ENCODE measurements around the gene CASP10.

CASP10 gene

GRCh38 chr2:201267278-201268030, 84.5 kb downstream of the CASP10 start:
- Histone ChIP-seq H3K4me3 (ENCODE audit: low read depth, low read length) (no peak overlapping the region), H3K27me3 (ENCODE audit: control insufficient read depth, insufficient read depth, low read length) (no peaks in the 10 kb centered on the region), H2AFZ (no peak overlapping the region), H3K4me1 (no peaks in the 10 kb centered on the region), H3K9ac (no peak overlapping the region), H3K79me2 (no peaks in the 10 kb centered on the region), H3K36me3 (ENCODE audit: control insufficient read depth, insufficient read depth, low read length) (no peaks in the 10 kb centered on the region), H3K27ac (no peak overlapping the region), H3K4me2 (ENCODE audit: low read length) (no peak overlapping the region), H3K9me3 (ENCODE audit: control insufficient read depth, low read length) (no peaks in the 10 kb centered on the region)
- TF ChIP-seq, protein P1, sequence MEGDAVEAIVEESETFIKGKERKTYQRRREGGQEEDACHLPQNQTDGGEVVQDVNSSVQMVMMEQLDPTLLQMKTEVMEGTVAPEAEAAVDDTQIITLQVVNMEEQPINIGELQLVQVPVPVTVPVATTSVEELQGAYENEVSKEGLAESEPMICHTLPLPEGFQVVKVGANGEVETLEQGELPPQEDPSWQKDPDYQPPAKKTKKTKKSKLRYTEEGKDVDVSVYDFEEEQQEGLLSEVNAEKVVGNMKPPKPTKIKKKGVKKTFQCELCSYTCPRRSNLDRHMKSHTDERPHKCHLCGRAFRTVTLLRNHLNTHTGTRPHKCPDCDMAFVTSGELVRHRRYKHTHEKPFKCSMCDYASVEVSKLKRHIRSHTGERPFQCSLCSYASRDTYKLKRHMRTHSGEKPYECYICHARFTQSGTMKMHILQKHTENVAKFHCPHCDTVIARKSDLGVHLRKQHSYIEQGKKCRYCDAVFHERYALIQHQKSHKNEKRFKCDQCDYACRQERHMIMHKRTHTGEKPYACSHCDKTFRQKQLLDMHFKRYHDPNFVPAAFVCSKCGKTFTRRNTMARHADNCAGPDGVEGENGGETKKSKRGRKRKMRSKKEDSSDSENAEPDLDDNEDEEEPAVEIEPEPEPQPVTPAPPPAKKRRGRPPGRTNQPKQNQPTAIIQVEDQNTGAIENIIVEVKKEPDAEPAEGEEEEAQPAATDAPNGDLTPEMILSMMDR (IDR thresholded peaks at IDR 0.05), result no peak

GRCh38 chr2:201269764-201270163, 86.8 kb downstream of the CASP10 start:
- no peaks in the 10 kb centered on the region for H3K36me3 ChIP-seq (ENCODE audit: control insufficient read depth, insufficient read depth, low read length)
- H3K4me1 ChIP-seq, result no peaks in the 10 kb centered on the region
- no peaks in the 10 kb centered on the region for H3K27me3 ChIP-seq (ENCODE audit: control insufficient read depth, insufficient read depth, low read length)

DNA sequence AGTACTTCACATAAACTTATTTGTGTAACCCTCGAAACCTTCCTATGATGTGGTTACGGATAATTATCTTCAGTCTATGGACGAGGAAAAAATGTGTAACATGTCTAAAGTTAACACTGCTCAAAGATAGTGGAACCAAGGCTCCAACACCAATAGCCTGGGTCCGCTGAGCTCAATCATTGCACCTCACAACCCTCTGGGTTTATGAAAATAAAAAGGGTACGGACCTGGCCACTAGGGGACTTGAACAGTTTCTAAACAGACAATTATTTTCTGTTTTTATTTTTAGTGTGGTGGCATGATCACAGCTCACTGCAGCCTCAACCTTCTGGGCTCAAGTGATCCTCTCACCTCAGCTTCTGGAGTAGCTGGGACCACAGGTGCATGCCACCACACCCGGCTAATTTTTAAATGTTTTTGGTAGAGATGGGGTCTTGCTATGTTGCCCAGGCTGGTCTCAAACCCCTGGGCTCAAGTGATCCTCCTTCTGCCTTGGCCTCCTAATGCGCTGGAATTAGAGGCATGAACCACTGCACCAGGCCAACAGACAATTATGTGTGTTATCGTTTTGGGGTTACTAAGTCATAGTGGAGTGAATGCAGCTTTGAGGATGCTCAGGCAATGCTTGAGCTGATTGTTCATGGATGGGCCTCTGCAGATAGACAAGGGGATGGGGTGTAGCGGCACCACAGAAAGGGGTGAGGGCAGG, 87.5 kb downstream of the CASP10 start:
- Histone ChIP-seq H3K4me3 (ENCODE audit: low read depth, low read length) (no peak overlapping the region), H3K27ac (no peak overlapping the region), H3K79me2 (no peaks in the 10 kb centered on the region), H3K4me1 (no peaks in the 10 kb centered on the region), H3K27me3 (ENCODE audit: control insufficient read depth, insufficient read depth, low read length) (no peaks in the 10 kb centered on the region), H3K9ac (no peak overlapping the region), H3K4me2 (ENCODE audit: low read length) (no peak overlapping the region), H2AFZ (no peak overlapping the region), H3K9me3 (ENCODE audit: control insufficient read depth, low read length) (no peaks in the 10 kb centered on the region), H3K36me3 (ENCODE audit: control insufficient read depth, insufficient read depth, low read length) (no peaks in the 10 kb centered on the region)
- TF ChIP-seq, protein P1 (IDR thresholded peaks at IDR 0.05), result no peak

More at GRCh38 chr2:201269764-201270163, 86.8 kb downstream of the CASP10 start:
- Histone ChIP-seq H3K9me3 (ENCODE audit: control insufficient read depth, low read length) (no peaks in the 10 kb centered on the region), H3K79me2 (no peaks in the 10 kb centered on the region), H3K27ac (no peak overlapping the region), H3K4me2 (ENCODE audit: low read length) (no peak overlapping the region), H3K9ac (no peak overlapping the region), H3K4me3 (ENCODE audit: low read depth, low read length) (no peak overlapping the region), H2AFZ (no peak overlapping the region)
- TF ChIP-seq, protein P1 (IDR thresholded peaks at IDR 0.05), result no peak

- Histone ChIP-seq H3K4me2 (ENCODE audit: low read length) (no peak overlapping the region), H2AFZ (no peak overlapping the region), H3K9ac (no peak overlapping the region), H3K79me2 (no peaks in the 10 kb centered on the region), H3K36me3 (ENCODE audit: control insufficient read depth, insufficient read depth, low read length) (no peaks in the 10 kb centered on the region), H3K9me3 (ENCODE audit: control insufficient read depth, low read length) (no peaks in the 10 kb centered on the region), H3K27me3 (ENCODE audit: control insufficient read depth, insufficient read depth, low read length) (no peaks in the 10 kb centered on the region), H3K4me3 (ENCODE audit: low read depth, low read length) (no peak overlapping the region), H3K4me1 (no peaks in the 10 kb centered on the region), H3K27ac (no peak overlapping the region)
- TF ChIP-seq, protein P1 (IDR thresholded peaks at IDR 0.05), result no peak
These were observed 89.0 kb downstream of the CASP10 start for GRCh38 chr2:201271917-201272316.
